Epithelial cell of esophagus (primary cell): ENCODE measurements around the gene CCNB1.
"Not testable (repeated sequence)": the region's sequence is repeated elsewhere in the genome, so short reads cannot be mapped to it uniquely, and the experiment has no call there.

Source experiments
- DNase-seq: peaks from one replicate; pipeline ENCODE4 v3.0.0; 2010; ENCODE audit warnings: low read depth
- H3K4me3 ChIP-seq: 2 replicates; pipeline ENCODE4 v1.5.1; 2011; ENCODE audit warnings: mild to moderate bottlenecking, low read length, control low read depth
- CTCF ChIP-seq: IDR thresholded peaks from 2 replicates; pipeline ENCODE4 v1.5.1; 2011; ENCODE audit warnings: low read depth, mild to moderate bottlenecking, low read length, control low read depth, inconsistent platforms; ENCODE audit not compliant: insufficient read depth; ENCODE audit errors: missing control alignments

Gene CCNB1

GRCh38 chr5:69166686-69167492 is at the start of gene CCNB1:
TSS of gene CCNB1 (plus strand) at chr5:69167150. CDS start at chr5:69167263, 113 bp downstream.
- H3K4me3 ChIP-seq: peak within 1 kb of the TSS; percentile 91
- no peak for TF ChIP-seq CTCF
- DNase-seq: peak; percentile 99

GRCh38 chr5:69129413-69129812 is 37.5 kb upstream of the CCNB1 start:
- no peak for TF ChIP-seq CTCF
- no peak overlapping the region for H3K4me3 ChIP-seq
- peak; percentile 52 for DNase-seq

GRCh38 chr5:69130241-69130640 is 36.7 kb upstream of the CCNB1 start:
- DNase-seq: no peak
- TF ChIP-seq CTCF: no peak
- H3K4me3 ChIP-seq: no peak overlapping the region

- DNase-seq: no peak
- H3K4me3 ChIP-seq: no peak overlapping the region
- TF ChIP-seq CTCF: no peak
These were observed 35.6 kb upstream of the CCNB1 start for GRCh38 chr5:69131304-69131703.

GRCh38 chr5:69134126-69134525 is 32.8 kb upstream of the CCNB1 start:
- DNase-seq: no peak
- no peak overlapping the region for H3K4me3 ChIP-seq
- TF ChIP-seq CTCF: no peak

GRCh38 chr5:69136293-69136692 is 30.7 kb upstream of the CCNB1 start:
- DNase-seq: no peak
- no peak for TF ChIP-seq CTCF
- no peak overlapping the region for H3K4me3 ChIP-seq

GRCh38 chr5:69137208-69137607 is 29.7 kb upstream of the CCNB1 start:
- not testable (repeated sequence) for DNase-seq, H3K4me3 ChIP-seq
